ENCODE results near the gene TIPARP. TPM values are rescaled to one million over a fixed set of nuclear protein-coding genes. Genes with fewer than 3 reads are reported as not detected.
"Not testable (repeated sequence)": the region's sequence is repeated elsewhere in the genome, so short reads cannot be mapped to it uniquely, and the experiment has no call there.

Gene TIPARP
- total RNA-seq, 1 donor from 2014 or later: 44.0 TPM

GRCh38 chr3:156704370-156705036 is 30.1 kb downstream of the TIPARP start:
- FAIRE-seq: no peak

DNA sequence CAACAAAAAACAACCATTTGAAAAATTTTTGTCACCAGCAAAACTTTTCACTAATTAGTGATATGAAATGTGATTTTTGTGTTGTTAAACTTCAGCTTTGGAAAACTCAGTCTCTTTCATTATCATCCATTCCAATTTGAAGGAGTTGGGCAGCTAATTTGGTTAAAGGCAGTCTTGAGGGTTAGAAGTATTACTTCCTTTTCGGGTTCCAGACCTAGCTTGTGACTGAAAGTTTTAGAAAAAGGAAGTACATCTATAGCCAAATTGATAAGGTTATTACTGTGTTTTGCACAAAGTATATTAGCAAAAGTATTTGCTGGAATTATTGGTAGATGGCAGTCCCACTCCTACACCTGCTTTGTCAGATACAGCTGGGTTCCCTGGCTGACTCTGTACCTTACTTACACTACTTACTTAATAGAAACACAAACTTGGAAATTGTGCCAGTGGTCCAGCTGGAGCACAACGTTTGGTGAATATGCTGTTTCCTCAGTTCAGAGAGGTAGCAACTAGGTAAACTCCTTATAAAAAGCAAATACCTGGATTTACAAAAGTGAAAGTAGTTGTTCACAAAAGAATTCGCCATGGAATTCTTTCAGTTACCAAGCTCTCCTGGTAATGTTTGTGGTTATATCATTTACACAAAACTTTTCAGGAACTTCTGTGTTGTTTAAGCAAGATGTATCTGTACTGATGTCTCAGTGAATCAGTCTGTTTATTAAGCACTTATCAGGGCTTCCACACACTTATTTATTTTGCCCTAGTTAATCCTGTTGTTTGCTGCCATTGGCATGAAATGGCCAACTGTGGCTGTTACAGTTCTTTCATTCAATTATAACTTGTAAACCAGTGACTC is 31.6 kb downstream of the TIPARP start:
- no peak for FAIRE-seq

More at GRCh38 chr3:156704370-156705036, 30.1 kb downstream of the TIPARP start:
- DNase-seq (ENCODE audit: low spot score in 2 of 2): no peak

GRCh38 chr3:156707588-156707987 is 33.2 kb downstream of the TIPARP start:
- no peak for FAIRE-seq

More for the DNA sequence above, 31.6 kb downstream of the TIPARP start:
- DNase-seq (ENCODE audit: low spot score in 2 of 2): no peak

DNA sequence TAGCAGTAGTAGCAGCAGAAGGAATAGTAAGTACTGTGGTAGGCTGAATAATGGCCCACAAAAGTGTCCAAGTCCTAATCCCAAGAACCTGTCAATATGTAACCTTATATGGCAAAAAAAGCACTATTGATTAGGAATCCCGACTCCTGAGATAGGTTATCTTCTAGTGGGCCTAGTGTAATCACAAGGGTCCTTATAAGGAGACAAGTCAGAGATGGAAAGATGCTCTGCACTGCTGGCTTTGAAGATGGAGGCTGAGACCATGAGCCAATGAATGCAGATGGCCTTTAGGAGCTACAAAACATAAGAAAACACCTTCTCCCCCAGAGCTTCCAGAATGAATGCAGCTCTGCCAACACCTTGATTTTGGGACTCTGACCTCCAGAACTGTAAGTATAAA is 36.0 kb downstream of the TIPARP start:
- no peak for DNase-seq (ENCODE audit: low spot score in 2 of 2)
- FAIRE-seq: no peak

More at GRCh38 chr3:156707588-156707987, 33.2 kb downstream of the TIPARP start:
- no peak for DNase-seq (ENCODE audit: low spot score in 2 of 2)

DNA sequence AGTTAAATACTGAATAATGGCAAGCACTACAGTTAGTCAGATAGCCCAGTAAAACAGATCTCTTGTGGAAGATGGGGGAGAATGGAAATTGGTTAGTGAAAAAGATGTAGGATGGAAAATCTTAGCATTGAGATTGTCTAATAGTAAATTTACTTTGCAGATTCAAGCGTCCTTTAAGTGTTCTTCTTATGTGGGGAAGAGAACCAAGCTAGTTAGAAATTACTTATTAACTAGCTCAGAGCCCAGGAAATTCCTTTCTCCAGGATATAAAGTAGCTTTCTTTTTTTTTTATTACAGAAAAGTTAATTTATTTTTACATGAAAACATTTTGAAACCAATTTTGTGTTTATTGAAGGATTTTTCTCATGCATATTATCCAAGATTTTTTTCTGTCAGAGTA is 36.7 kb downstream of the TIPARP start:
- no peak for DNase-seq (ENCODE audit: low spot score in 2 of 2)
- peak; percentile 28 for FAIRE-seq

GRCh38 chr3:156711944-156712343 is 37.6 kb downstream of the TIPARP start:
- FAIRE-seq: peak; percentile 63
- DNase-seq (ENCODE audit: low spot score in 2 of 2): not testable (repeated sequence)

DNA sequence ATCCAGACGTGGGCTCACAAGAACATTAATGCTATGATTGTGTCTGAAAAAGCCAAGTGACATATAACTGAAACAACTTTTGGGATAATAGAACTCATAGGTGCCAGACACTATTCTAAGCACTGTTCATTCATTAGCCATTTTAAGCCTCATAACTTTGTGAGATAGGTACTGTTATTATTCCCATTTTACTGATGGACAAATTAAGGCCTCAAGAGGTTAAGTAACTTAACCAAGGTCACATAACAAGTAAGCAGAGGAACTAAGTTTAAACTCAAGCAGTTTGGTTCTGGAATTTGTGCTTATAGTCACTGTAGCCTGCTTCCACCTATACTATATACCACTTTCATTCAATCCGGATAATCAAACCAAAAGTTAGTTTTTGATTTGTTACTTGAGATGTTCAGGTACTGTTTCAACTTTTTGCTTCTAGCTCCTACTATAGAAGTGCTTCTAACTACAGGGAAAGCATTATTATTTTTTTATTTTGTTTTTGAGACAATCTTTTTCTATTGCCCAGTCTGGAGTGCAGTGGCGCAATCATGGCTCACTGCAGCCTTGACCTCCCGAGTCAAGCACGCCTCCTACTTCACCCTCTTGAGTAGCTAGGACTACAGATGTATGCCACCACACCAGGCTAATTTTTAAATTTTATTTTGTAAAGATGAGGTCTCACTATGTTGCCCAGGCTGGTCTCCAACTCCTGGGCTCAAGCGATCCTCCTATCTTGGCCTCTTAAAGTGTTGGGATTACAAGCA is 41.9 kb downstream of the TIPARP start:
- FAIRE-seq (no peak), DNase-seq (ENCODE audit: low spot score in 2 of 2) (no peak)

DNA sequence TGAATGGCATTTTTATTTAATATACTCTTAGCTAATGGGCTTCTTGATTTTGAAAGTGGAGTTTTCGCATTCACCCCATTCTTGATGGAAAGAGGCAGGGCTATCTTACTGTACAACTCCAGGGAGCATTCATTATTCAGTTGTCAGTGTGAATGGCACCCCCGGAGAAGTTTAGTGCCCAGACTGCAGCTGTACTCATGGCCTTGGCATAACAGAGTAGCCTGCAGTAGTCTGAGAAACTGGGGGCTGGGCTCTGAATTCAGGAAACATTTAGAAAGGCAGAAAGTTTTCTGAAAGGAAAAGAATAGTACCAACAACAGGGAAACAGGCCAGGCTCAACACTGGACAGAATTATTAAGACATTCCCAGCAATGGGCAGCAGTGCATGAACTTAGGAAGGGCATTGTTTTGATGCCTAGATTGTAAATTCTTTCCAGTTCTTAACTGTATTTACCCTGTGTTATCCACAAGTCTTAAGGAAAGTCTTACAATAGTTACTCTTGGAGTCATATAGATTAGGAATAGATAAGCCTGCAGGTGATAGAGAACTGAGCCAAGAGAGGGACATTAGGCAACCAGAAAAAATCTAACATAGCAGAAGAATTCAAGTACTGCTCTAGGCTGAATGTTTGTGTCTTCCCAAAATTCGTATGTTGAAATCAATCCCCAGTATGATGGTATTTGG is 44.4 kb downstream of the TIPARP start:
- no peak for DNase-seq (ENCODE audit: low spot score in 2 of 2)

DNA sequence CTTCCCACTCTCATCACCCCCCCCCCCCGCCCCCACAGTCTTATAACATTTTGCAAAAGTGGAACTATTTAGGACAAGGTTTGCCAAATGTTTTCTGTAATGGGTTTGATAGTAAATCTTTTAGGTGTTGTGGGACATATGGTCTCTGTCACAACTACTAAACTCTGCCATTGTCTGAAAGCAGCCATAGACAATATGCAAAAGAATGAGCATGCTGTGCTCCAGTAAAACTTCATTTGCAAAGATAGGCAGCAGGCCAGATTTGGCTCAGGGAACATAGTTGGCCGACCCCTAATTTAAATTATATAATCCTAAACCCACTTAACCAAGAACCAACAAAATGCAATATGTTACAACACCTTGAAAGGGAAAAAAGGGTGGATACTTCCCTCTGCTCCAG is 46.4 kb downstream of the TIPARP start:
- DNase-seq (ENCODE audit: low spot score in 2 of 2): no peak
- no peak for FAIRE-seq

More for the DNA sequence above, 44.4 kb downstream of the TIPARP start:
- no peak for FAIRE-seq

DNA sequence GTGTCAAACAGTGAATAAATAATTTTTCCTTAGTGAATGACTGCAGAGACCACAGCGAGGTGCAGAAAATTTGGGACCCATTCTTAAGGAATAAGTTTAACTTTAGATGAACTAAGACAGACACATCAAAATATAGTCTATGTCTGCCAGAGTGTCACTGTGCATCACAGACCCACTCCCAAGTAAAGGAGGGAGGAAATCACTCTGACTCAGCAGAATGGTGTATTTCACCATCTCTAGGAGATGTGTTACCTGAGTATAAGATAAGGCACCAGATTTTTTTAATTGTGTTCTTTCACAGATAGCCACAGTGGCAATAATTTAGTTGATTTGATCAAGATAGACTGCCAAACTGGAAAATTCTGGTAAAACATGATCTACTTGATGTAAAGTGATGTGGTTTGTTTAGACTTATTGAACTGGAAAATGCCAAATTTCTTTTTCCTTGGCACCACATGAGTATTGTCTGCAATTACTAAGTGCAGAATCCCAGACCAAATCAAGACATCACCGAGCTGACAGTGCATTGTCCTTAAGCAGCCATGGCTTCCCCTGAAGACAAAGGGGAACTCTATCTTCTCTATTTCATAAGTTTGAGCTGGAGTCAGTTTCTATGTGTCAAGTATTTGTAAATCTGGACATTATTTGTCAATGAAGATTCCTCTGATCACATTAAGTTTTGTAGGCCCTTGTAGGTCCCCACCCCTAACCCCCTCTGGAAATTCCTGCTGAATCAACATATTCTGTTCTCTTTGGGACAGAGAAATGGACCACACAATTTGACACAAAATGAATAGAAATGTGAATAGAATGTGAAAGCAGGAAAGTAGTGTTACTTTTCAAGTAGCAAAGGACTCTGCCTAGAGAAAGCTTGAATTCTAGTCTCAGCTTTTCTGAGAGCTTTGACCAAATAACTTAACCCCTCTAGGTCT is 47.6 kb downstream of the TIPARP start:
- no peak for DNase-seq (ENCODE audit: low spot score in 2 of 2)
- FAIRE-seq: no peak

GRCh38 chr3:156723182-156723619 is 48.8 kb downstream of the TIPARP start:
- DNase-seq (ENCODE audit: low spot score in 2 of 2): no peak
- FAIRE-seq: no peak

GRCh38 chr3:156725682-156726081 is 51.3 kb downstream of the TIPARP start:
- FAIRE-seq (no peak), DNase-seq (ENCODE audit: low spot score in 2 of 2) (no peak)

- FAIRE-seq (no peak), DNase-seq (ENCODE audit: low spot score in 2 of 2) (no peak)
Measured at GRCh38 chr3:156726456-156726855, 52.1 kb downstream of the TIPARP start.

DNA sequence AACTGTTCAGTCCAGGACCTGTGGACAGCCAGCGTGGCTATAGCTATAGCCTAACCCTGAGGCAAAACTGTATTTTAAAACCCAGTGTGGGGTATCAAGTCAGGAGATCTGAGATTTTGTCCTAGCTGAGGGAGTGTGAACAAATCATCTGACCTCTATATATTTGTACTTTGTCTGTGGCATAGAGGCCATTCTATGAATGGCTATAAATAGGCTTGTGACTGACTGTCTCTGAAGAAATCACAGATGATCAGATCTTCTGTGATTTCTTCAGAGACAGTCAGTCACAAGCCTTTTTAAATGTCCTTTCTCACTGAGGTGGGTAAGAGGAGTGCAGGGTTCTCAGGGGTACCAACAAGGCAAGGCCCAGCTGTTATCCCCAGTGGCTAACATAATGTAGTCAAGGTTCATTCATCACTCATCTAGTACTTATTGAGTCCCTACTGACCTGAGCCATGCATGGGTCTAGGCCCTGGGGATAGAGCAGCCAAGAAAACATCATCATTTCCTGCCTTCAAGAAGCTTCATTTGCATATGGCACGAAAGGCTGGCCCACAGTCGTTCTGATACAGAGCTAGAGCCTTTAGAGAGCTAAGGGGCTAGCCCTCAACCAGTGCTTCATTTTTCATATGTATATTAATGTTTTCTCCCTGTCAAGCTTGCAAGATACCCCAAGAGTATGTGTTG is 53.3 kb downstream of the TIPARP start:
- DNase-seq (ENCODE audit: low spot score in 2 of 2): no peak
- FAIRE-seq: no peak

DNA sequence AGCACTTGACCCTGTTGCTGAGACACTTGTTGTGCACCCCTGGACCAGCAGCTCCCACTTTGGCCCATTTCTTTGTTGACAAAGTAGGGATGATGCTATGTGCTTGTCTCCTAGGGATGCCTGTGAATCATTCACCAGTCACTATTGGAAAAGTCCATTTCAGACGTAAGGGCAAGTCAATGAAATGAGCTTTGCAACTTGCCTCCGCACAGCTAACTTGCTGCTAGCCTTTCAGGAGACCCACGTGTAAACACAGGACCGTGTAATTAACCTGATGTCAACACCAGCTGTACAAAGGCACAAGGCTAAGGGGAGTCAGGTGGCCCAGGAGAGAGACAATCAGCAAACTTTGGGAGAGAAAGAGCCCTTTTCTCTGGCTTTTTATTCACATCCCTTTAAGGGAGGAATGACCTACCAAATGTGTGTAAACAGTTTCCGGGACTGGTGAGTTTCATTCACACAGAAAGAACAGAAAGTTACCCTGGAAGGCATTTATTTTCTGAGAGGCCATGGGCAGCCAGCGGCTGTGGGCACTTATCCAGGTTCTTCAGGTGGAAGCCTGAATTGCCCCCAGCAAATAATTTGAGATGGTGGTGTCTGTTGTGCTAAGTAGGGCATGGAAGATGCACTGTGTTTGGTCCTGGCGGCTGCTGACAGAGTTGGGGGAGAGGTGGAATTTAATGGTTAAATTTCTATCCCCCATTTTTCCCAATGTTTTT is 54.0 kb downstream of the TIPARP start:
- DNase-seq (ENCODE audit: low spot score in 2 of 2) (no peak), FAIRE-seq (no peak)

GRCh38 chr3:156729460-156730179 is 55.2 kb downstream of the TIPARP start:
- DNase-seq (ENCODE audit: low spot score in 2 of 2): no peak
- no peak for FAIRE-seq

DNA sequence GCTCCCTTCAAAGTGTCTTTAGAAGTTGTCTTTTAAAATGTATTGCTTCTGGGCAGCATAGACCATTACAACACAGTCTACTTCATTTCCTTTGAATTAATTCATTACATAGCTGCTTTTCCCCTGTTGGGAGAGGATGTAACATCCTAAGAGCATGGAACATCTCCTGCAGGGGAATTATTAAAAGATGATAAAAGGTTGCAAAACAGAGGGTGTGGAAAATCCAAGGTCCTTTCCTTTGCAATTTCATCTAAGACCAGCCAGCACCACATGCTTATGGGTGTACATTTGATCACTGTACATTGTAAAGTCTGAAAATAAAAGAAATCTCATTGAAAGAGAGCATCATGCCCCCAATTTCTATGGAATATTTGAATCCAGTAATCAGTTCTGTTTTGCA is 57.4 kb downstream of the TIPARP start:
- DNase-seq (ENCODE audit: low spot score in 2 of 2) (no peak), FAIRE-seq (no peak)

All from frontal cortex (tissue), 4 donors.